HK-2 (cell line): Measurements from ENCODE around the gene SEC23B.
"Not testable (repeated sequence)": the region's sequence is repeated elsewhere in the genome, so short reads cannot be mapped to it uniquely, and the experiment has no call there.

Experiments
- DNase-seq: peaks from one replicate; pipeline ENCODE4 v3.0.0-alpha.2; 2018; ENCODE audit not compliant: unreplicated experiment

Gene SEC23B

GRCh38 chr20:18524646-18525045 lies 16.9 kb downstream of the SEC23B start:
- DNase-seq = peak; percentile 46

DNA sequence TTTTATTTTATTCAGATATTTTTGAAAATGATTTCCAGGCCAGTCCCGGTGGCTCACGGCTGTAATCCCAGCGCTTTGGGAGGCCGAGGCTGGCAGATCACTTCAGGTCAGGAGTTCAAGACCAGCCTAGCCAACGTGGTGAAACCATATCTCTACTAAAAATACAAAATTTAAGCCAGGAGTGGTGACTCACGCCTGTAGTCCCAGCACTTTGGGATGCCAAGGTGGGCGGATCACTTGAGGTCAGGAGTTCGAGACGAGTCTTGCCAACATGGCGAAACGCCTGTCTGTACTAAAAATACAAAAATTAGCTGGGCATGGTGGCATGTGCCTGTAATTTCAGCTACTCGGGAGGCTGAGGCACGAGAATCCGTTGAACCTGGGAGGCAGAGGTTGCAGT lies 19.0 kb downstream of the SEC23B start:
- not testable (repeated sequence) for DNase-seq

DNA sequence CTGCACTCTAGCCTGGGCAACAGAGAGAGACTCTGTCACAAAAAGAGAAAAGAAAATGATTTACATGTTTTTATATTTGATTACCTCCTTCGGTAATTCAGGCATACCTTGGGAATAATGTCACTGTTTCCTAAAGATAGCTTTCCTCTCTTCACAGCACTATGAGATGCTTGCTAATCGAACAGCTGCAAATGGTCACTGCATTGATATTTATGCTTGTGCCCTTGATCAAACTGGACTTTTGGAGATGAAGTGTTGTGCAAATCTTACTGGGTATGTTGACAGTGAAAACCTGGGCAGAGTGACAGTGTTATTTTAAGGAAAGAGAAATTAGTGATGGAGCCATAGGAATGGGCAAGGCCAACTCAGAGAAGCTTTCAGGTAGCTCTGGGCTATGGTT lies 19.6 kb downstream of the SEC23B start:
- DNase-seq = no peak

GRCh38 chr20:18527836-18528235 lies 20.1 kb downstream of the SEC23B start:
- peak; percentile 38 for DNase-seq

- DNase-seq = no peak
Measured at GRCh38 chr20:18529041-18529440, 21.3 kb downstream of the SEC23B start.

GRCh38 chr20:18532626-18533025 lies 24.9 kb downstream of the SEC23B start:
- no peak for DNase-seq

DNA sequence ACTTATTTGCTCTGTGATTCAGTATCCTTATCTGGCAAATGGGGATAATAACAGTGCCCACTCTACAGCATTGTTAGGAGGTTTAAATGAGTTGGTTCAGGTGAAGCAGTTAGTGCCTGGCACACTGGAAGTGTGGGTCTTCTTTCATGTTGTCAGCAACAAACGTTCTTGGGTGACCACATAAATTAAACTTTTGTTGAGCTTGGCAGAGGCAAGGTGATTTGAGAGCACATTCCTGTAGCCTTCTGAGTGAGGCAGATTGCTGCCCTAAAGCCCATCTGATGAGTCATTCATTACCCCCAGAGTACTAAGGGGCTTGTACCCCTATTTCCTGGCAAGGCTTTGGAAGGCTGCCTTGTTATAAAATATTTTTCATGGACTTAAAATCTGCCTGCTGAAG lies 25.8 kb downstream of the SEC23B start:
- no peak for DNase-seq

GRCh38 chr20:18533978-18534644 lies 26.4 kb downstream of the SEC23B start:
- no peak for DNase-seq

DNA sequence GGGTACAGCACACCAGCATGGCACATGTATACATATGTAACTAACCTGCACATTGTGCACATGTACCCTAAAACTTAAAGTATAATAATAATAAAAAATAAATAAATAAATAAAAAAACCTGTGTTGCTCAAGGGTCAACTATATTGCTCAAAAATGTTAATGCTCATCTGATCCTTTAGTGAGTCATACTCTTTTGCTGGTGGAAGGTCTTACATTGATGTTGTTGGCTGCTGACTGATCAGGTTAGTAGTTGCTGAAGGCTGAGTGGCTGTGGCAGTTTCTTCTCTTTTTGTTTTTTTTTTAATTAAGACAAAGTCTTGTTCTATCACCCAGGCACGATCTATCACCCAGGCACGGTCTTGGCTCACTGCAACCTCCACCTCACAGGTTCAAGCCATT lies 29.9 kb downstream of the SEC23B start:
- DNase-seq = no peak

DNA sequence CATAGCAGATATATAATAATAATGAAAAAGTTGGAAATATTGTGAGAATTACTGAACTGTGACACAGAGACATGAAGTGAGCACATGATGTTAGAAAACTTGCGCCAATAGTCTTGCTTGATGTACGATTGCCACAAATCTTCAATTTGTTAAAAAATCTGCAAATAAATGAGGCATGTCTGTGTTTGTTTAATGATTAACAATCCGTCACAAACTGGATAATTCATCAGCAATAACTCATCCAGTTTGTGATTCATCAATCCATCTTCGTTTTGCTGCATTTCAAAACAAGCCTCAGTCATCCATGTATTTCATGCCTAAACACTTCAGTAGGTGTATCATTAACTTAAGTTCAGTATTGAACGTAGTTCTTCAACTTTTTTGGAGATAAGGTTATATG lies 34.0 kb downstream of the SEC23B start:
- DNase-seq = no peak

GRCh38 chr20:18543216-18543615 lies 35.5 kb downstream of the SEC23B start:
- no peak for DNase-seq

- DNase-seq = no peak
Measured at GRCh38 chr20:18543932-18544331, 36.2 kb downstream of the SEC23B start.

- DNase-seq = no peak
Measured at GRCh38 chr20:18545566-18545965, 37.8 kb downstream of the SEC23B start.

- DNase-seq = no peak
Measured at GRCh38 chr20:18548465-18548864, 40.7 kb downstream of the SEC23B start.

DNA sequence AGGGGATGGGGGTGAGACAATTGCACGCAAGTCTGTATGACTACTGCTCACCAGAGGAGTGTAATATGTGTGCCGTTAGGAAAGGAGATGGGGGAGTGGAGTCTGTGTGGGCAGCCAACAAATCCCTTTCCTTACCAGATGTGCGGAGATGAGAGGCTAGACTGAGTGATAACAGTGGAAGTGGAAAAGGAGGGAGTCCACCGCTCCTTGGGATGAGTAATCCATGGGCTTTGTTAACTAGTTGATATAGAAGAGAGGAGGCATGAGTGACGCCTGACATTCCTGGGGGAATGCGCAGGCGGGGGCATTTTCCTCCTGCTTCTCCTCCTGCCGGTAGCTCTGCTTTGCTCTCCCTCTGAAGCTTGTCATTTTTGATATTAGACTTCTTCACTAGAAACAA lies 46.0 kb downstream of the SEC23B start:
- no peak for DNase-seq

- DNase-seq = peak; percentile 96
Measured at GRCh38 chr20:18566892-18567738, 59.4 kb downstream of the SEC23B start, which contains the start of gene SMIM26. SMIM26 (plus strand) TSS chr20:18567432; CDS start chr20:18567479, 47 bp downstream.

DNA sequence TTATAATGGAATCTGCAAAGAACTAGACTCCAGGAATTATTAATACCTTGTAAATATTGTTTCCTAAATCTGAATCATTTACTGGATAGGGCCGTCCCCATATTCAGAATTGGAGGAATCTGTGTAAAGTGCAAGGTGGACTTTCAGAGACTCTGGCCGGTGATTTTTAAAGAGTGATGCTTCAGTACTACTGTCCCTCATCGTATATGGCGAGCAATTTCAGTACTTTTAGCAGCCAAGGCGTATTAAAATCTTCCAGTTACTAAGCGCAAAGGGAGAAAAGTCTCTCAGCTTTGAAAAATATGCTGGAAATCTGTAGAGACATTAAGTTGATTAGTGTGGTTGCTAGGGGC lies 60.0 kb downstream of the SEC23B start:
- DNase-seq = no peak

GRCh38 chr20:18571009-18571408 lies 63.3 kb downstream of the SEC23B start:
- no peak for DNase-seq

GRCh38 chr20:18571578-18571977 lies 63.8 kb downstream of the SEC23B start:
- no peak for DNase-seq

DNA sequence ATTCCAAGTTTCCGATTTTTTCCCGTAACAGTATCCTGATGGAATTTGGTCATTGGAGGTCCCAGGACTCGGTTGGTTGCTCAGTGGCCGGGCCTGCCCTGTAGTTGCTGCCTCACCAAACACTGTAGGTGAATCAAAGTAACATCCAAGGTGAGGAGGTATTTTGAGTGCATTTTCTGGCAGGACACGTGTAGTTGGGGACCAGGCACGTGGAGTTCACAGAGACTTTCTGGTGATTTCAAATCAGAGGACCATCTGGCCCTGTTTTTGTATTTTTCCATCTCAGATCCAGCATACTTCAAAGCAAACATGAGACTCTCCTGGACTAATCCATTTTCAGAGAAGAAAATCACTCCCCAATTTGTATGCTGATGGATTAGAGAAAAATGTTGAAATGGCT lies 70.2 kb downstream of the SEC23B start:
- DNase-seq = no peak

DNA sequence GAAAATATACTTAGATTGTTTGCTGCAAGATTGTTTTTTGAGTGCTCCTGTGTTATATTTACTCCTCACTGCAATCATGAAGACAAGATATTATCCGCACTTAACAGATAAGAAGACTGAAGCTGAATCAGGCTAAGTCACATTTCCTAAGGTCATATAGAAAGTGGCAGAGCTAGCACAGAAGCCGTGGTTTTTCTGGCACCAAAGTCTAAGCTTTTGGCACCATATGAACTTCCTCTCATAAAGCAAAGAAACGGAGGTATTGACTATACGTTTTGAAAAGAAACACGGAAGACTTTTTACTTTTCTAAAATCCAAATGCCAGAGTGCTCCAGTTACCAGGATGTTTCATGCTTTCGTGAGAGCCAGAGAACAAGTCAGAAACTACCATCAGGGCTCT lies 70.8 kb downstream of the SEC23B start:
- DNase-seq = no peak

GRCh38 chr20:18580012-18580411 lies 72.3 kb downstream of the SEC23B start:
- DNase-seq = no peak

GRCh38 chr20:18585134-18585533 lies 77.4 kb downstream of the SEC23B start:
- peak; percentile 65 for DNase-seq
